ENCODE data around the gene TPH1. TPM values are rescaled to one million over a fixed set of nuclear protein-coding genes. Genes with fewer than 3 reads are reported as not detected.

The TPH1 gene
- total RNA-seq, 2 experiments from 2014 or later = 0.15 to 0.18 TPM

Other genes starting within 250 kb of the TPH1 start
- gene SERGEF, start 33.2 kb downstream of the TPH1 start, total RNA-seq = 10 to 100 TPM; 33.9 to 34.2 TPM
- 10 to 100 TPM; 21.0 to 21.7 TPM for gene SAAL1, start 59.8 kb upstream of the TPH1 start, total RNA-seq
- not detected for gene MRGPRX3, start 86.3 kb upstream of the TPH1 start, total RNA-seq
- not detected for gene MRGPRX4, start 126.6 kb upstream of the TPH1 start, total RNA-seq
- gene SAA4, start 190.5 kb upstream of the TPH1 start, total RNA-seq = not detected
- under 1 TPM in 1 of 2 experiments, not detected in 1; 0.28 TPM for gene SAA2, start 202.4 kb upstream of the TPH1 start, total RNA-seq
- gene SAA1, start 220.0 kb upstream of the TPH1 start, total RNA-seq = not detected